AG04450 (cell line): ENCODE results near the gene CYP4F22. TPM values are rescaled to one million over a fixed set of nuclear protein-coding genes. Genes with fewer than 3 reads are reported as not detected.

Experiments used
- CTCF ChIA-PET: fragments of 300-600, 350-600 bp; formaldehyde crosslinking; extraction: SDS; loops from one replicate; lab custom pipeline; 2022; ENCODE audit warnings: antibody characterized with exemption, inconsistent platforms; lab: Charles Lee
- POLR2A ChIA-PET: fragments of 350-600 bp; formaldehyde crosslinking; extraction: SDS; loops from one replicate; lab custom pipeline; 2021; ENCODE audit warnings: antibody characterized with exemption, inconsistent platforms; lab: Yijun Ruan, JAX
- DNase-seq: peaks from one replicate; pipeline ENCODE4 v3.0.0-alpha.2; 2011; ENCODE audit warnings: low read depth, low spot score
- H3K27ac ChIP-seq: one replicate; pipeline ENCODE4 v1.5.1; 2012; ENCODE audit warnings: low read depth, low read length, control low read depth
- H3K27me3 ChIP-seq: one replicate; pipeline ENCODE4 v1.6.0; 2012; ENCODE audit warnings: low read length; ENCODE audit not compliant: control insufficient read depth, insufficient read depth
- H3K4me3 ChIP-seq: 2 replicates; pipeline ENCODE4 v1.5.1; 2011; ENCODE audit warnings: mild to moderate bottlenecking, low read depth, low read length, control low read depth
- H3K9me3 ChIP-seq: 2 replicates; pipeline ENCODE4 v1.5.1; 2012; ENCODE audit warnings: low read length; ENCODE audit not compliant: control insufficient read depth, insufficient read depth
- polyA plus RNA-seq: library from polyadenylated mRNA; depleted of rRNA; stranded (reverse); fragments of >200 nt; gene quantifications from 2 replicates; pipeline ENCODE4 v1.2.3, GENCODE V29; 2011
- TF ChIP-seq, protein P1 (sequence below): IDR thresholded peaks from 2 replicates; pipeline ENCODE4 v1.5.1; 2011; ENCODE audit warnings: low read depth, low read length, control low read depth, inconsistent platforms

The CYP4F22 gene
- polyA plus RNA-seq, 1 experiment, result not detected

DNA sequence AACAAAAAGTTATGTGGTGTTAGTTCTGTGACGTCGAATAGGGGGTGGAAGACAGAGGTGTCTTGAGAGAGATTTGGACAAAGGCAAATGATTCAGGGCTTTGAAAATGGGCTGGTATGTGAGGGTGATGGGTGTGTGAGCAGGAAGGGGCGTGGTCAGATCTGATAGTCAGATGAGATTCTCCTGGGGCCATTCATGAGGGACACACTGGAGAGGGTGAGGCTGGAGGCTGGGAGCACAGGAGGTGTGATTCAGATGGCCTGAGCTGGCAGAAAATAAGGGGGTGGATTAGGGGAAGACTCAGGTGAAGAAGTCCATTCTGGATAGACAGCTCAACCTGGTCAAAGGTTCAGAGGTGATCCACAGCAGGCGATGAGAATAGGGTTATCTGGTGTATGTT lies 28.0 kb downstream of the CYP4F22 start:
- Histone ChIP-seq H3K9me3 (peaks cover 2% of the 10 kb centered on the region; the same call in 1 of the 2 replicates), H3K4me3 (no peak overlapping the region), H3K27ac (no peak overlapping the region), H3K27me3 (no peaks in the 10 kb centered on the region)
- TF ChIP-seq, protein P1, sequence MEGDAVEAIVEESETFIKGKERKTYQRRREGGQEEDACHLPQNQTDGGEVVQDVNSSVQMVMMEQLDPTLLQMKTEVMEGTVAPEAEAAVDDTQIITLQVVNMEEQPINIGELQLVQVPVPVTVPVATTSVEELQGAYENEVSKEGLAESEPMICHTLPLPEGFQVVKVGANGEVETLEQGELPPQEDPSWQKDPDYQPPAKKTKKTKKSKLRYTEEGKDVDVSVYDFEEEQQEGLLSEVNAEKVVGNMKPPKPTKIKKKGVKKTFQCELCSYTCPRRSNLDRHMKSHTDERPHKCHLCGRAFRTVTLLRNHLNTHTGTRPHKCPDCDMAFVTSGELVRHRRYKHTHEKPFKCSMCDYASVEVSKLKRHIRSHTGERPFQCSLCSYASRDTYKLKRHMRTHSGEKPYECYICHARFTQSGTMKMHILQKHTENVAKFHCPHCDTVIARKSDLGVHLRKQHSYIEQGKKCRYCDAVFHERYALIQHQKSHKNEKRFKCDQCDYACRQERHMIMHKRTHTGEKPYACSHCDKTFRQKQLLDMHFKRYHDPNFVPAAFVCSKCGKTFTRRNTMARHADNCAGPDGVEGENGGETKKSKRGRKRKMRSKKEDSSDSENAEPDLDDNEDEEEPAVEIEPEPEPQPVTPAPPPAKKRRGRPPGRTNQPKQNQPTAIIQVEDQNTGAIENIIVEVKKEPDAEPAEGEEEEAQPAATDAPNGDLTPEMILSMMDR, result no peak
- POLR2A ChIA-PET, result no interaction called here
- CTCF ChIA-PET, result no interaction called here
- DNase-seq, result no peak

DNA sequence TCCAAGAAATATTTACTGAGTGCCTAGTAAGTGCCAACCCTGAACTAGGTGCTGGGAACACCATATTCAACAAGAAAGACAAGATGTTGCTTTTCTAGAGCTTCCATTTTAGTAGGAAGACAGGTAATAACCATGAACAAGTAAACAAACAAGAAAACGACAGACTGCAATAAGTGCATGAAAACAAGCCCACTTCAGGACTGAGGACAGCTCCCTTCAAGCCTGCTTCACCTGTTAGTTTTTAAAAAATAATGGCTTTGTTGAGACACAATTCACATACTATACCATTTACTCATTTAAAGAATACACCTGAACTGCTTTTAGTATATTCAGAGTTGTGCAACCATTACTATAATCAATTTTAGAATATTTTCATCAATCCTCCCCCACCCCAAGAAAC lies 30.4 kb downstream of the CYP4F22 start:
- CTCF ChIA-PET, result interaction anchor here (0.6 to 0.7 kb wide), 3 partner anchors 43 to 447 kb away, joined by 3 to 6 read pairs (median 4); no protein-coding TSS in a partner anchor
- TF ChIP-seq, protein P1, result no peak
- POLR2A ChIA-PET, result no interaction called here

DNA sequence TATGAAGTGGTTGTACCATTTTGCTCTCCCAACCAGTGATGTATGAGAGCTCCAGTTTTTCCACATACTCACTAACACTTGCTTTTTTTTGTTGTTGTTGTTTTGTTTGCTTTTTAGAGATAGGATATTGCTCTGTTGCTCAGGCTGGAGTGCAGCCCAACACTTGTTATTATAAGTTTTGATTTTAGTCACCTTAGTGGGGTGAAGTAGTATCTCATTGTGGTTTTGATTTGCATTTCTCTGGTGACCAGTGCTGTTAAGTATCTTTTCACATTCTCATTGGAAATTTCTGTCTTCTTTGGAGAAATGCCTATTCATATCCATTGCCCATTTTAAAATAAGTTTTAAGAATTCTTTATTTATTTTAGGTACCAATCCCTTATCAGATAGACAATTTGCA lies 31.3 kb downstream of the CYP4F22 start:
- DNase-seq, result no peak
- TF ChIP-seq, protein P1, result no peak
- no peaks in the 10 kb centered on the region for H3K27me3 ChIP-seq
- H3K9me3 ChIP-seq, result peaks cover 2% of the 10 kb centered on the region; the same call in 1 of the 2 replicates
- ChIA-PET POLR2A (no interaction called here), CTCF (no interaction called here)
- no peak overlapping the region for H3K4me3 ChIP-seq
- no peak overlapping the region for H3K27ac ChIP-seq

More for the DNA sequence above, 30.4 kb downstream of the CYP4F22 start:
- DNase-seq, result no peak
- Histone ChIP-seq H3K4me3 (no peak overlapping the region), H3K9me3 (peaks cover 2% of the 10 kb centered on the region; the same call in 1 of the 2 replicates), H3K27ac (no peak overlapping the region), H3K27me3 (no peaks in the 10 kb centered on the region)

DNA sequence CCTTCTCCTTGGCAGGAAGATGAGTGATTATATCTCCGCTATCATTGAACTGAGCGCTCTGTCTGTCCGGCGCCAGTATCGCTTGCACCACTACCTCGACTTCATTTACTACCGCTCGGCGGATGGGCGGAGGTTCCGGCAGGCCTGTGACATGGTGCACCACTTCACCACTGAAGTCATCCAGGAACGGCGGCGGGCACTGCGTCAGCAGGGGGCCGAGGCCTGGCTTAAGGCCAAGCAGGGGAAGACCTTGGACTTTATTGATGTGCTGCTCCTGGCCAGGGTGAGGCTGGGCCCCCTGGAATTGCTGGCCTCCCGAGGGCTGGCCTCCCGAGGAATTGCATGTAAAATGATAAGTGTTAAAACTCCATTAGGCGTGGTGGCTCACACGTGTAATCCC lies 32.1 kb downstream of the CYP4F22 start:
- Histone ChIP-seq H3K27me3 (no peaks in the 10 kb centered on the region), H3K9me3 (peaks cover 2% of the 10 kb centered on the region; the same call in 1 of the 2 replicates), H3K4me3 (no peak overlapping the region), H3K27ac (no peak overlapping the region)
- no peak for DNase-seq
- ChIA-PET POLR2A (no interaction called here), CTCF (no interaction called here)
- TF ChIP-seq, protein P1, result no peak

DNA sequence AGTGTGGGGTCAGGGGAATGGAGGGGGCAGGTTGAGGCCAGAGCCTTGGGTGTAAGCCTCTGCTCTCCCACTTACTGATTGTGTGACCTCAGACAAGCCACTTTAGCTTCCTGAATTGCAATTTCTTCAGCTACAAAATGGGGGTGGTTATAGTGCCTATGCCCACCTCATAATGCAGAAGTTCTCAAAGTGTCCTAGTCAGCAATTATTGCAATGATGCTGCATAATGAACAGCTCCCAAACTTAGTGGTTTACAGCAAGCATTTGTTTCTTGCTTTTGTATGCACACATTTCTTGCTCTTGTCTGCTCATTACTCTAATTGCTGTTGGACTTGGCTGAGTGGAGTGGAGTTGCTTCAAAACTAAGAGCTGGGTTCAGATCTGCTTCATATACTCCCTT lies 36.0 kb downstream of the CYP4F22 start:
- ChIA-PET POLR2A (interaction anchor here (0.5 kb wide), 1 partner anchor 67 kb away, joined by 7 read pairs; no protein-coding TSS in a partner anchor), CTCF (interaction anchor here (1.1 kb wide), 1 partner anchor 13 kb away, joined by 3 read pairs; no protein-coding TSS in a partner anchor)
- no peak for DNase-seq
- H3K4me3 ChIP-seq, result no peak overlapping the region
- peaks cover 2% of the 10 kb centered on the region; the same call in 1 of the 2 replicates for H3K9me3 ChIP-seq
- H3K27me3 ChIP-seq, result no peaks in the 10 kb centered on the region
- TF ChIP-seq, protein P1, result no peak
- no peak overlapping the region for H3K27ac ChIP-seq
